Measurements from ENCODE around the gene GRAP2. TPM values are rescaled to one million over a fixed set of nuclear protein-coding genes. Genes with fewer than 3 reads are reported as not detected.

Gene GRAP2
- total and polyA plus RNA-seq, 9 of the 15 experiments (the other 6 are each of a cell fraction or from before 2014, with no cell fraction given) = 4.8 to 88.7 (median 60.4) TPM

GRCh38 chr22:39940757-39941305 is 39.9 kb downstream of the GRAP2 start (continued):
- TF ChIP-seq, protein P1, sequence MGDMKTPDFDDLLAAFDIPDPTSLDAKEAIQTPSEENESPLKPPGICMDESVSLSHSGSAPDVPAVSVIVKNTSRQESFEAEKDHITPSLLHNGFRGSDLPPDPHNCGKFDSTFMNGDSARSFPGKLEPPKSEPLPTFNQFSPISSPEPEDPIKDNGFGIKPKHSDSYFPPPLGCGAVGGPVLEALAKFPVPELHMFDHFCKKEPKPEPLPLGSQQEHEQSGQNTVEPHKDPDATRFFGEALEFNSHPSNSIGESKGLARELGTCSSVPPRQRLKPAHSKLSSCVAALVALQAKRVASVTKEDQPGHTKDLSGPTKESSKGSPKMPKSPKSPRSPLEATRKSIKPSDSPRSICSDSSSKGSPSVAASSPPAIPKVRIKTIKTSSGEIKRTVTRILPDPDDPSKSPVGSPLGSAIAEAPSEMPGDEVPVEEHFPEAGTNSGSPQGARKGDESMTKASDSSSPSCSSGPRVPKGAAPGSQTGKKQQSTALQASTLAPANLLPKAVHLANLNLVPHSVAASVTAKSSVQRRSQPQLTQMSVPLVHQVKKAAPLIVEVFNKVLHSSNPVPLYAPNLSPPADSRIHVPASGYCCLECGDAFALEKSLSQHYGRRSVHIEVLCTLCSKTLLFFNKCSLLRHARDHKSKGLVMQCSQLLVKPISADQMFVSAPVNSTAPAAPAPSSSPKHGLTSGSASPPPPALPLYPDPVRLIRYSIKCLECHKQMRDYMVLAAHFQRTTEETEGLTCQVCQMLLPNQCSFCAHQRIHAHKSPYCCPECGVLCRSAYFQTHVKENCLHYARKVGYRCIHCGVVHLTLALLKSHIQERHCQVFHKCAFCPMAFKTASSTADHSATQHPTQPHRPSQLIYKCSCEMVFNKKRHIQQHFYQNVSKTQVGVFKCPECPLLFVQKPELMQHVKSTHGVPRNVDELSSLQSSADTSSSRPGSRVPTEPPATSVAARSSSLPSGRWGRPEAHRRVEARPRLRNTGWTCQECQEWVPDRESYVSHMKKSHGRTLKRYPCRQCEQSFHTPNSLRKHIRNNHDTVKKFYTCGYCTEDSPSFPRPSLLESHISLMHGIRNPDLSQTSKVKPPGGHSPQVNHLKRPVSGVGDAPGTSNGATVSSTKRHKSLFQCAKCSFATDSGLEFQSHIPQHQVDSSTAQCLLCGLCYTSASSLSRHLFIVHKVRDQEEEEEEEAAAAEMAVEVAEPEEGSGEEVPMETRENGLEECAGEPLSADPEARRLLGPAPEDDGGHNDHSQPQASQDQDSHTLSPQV (IDR thresholded peaks at IDR 0.05) = 0 out of 2 replicates have a peak, but pooled peaks have one; percentile 27
- TF ChIP-seq HIVEP1 (CRISPR knock-in tag; IDR thresholded peaks at IDR 0.05) (no peak), ZNF699 (CRISPR knock-in tag; IDR thresholded peaks at IDR 0.05; ENCODE audit: insufficient replicate concordance) (no peak), ZNF324 (CRISPR knock-in tag; IDR thresholded peaks at IDR 0.05) (no peak), RAD21 (CRISPR knock-in tag; conservative IDR thresholded peaks at IDR 0.05 in 1 of 2, IDR thresholded peaks at IDR 0.05 in 1 of 2) (peak in 1 of 2 experiments; percentile 40; a peak in 1 of 4 replicates), NELFE (IDR thresholded peaks at IDR 0.05; ENCODE audit: insufficient read depth, insufficient read length) (no peak), ATF4 (CRISPR knock-in tag; IDR thresholded peaks at IDR 0.05) (no peak), JUNB (CRISPR knock-in tag; conservative IDR thresholded peaks at IDR 0.05) (no peak), ZBTB17 (CRISPR knock-in tag; IDR thresholded peaks at IDR 0.05) (no peak)
- TF ChIP-seq, protein P2, sequence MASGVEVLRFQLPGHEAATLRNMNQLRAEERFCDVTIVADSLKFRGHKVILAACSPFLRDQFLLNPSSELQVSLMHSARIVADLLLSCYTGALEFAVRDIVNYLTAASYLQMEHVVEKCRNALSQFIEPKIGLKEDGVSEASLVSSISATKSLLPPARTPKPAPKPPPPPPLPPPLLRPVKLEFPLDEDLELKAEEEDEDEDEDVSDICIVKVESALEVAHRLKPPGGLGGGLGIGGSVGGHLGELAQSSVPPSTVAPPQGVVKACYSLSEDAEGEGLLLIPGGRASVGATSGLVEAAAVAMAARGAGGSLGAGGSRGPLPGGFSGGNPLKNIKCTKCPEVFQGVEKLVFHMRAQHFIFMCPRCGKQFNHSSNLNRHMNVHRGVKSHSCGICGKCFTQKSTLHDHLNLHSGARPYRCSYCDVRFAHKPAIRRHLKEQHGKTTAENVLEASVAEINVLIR (CRISPR knock-in tag; IDR thresholded peaks at IDR 0.05) = no peak

Measured in K562 (cell line).